GM21619 (cell line): ENCODE measurements around the gene SCAF1.

Experiments used
- ATAC-seq: cut with Tn5 transposase; IDR thresholded peaks from one replicate; pipeline ENCODE4 v1.9.1; 2021; ENCODE audit not compliant: unreplicated experiment

SCAF1 gene

GRCh38 chr19:49641688-49642491 lies at the start of gene SCAF1:
Gene SCAF1 (plus strand): TSS chr19:49642209. CDS start chr19:49645027, 2,818 bp downstream.
- peak; percentile 48 for ATAC-seq

DNA sequence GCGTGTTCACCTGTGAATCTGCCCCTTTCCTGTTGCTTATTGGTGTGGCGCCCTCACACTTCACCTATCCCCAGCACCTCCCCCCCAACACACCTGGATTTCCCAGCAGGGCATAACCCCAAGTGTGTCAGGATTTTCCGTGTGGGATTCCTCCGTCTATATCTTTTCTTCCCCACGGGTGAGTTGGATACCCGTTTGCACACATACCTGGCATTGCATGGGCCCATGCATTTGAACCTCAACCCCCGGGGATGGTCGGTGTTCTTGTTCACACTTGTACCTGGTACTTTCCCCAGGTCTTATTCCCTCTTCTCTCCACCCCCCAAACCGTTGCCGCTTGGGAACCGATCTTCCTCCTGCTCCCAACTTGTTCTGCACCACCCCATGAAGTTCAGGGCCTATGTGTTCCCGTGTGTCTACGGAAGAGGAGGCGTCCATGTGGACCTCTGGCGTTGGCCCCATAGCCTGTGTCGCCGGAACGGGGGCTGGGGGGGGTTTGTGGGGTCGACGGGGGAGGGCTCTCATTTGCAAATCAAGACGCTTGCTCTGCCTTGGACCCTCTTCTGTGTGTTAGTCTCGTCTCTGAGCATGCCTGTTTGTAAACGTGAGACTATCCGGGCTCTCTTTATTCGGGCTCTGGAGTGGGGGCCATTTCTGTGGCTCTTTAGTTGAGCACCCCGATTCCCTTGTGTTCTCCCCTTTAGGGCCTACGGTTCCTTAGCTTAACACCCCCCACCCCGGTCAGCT lies 49.4 kb upstream of the SCAF1 start:
- no peak for ATAC-seq

- ATAC-seq = peak; percentile 40
Measured at GRCh38 chr19:49593233-49594113, 48.5 kb upstream of the SCAF1 start.

- no peak for ATAC-seq
Measured at GRCh38 chr19:49594157-49594992, 47.6 kb upstream of the SCAF1 start.

DNA sequence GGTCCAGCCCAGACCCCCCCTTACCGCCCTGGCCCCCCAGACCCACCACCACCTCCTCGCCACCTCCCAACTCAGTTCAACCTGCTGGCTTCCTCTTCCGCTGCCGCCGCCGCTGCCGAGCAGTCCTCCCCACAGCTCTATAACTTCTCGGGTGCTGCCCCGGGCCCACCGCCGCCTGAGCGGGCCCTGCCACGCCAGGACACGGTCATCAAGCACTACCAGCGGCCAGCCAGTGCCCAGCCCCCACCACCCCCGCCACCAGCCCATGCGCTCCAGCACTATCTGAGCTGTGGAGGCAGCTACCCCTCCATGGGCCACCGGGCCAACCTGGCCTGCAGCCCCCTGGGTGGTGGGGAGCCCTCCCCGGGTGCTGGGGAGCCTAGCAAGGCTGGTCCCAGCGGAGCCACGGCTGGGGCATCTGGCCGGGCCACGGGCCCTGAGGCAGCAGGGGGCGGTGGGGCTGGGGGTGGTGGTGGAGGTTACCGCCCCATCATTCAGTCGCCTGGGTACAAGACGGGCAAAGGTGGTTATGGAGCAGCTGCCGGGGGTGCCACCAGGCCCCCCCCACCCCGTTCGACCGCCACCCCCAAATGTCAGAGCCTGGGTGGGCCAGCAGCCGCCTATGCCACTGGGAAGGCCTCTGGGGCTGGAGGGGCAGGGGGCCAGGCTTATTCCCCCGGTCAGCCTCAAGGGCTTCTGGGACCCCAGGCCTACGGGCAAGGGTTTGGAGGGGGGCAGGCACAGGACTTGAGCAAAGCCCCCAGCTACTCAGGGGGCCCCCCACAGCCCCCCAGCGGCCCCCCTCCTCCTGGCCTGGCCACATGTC lies 46.8 kb upstream of the SCAF1 start:
- no peak for ATAC-seq

- no peak for ATAC-seq
Measured at GRCh38 chr19:49595819-49596404, 46.1 kb upstream of the SCAF1 start.

DNA sequence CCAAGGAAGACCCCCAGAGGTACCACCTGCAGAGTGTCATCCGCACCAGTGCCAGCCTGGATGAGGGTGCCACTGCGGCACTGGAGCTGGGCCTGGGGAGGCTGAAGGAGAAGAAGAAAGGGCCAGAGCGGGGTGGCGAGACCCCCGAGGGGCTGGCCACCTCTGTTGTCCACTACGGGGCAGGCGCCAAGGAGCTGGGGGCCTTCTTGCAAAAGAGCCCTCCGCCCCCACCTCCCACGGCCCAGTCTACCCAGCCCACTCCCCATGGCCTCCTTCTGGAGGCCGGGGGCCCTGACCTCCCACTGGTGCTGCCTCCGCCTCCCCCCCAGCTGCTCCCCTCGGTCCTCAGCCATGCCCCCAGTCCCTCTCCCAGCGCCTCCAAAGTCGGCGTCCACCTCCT lies 45.6 kb upstream of the SCAF1 start:
- ATAC-seq = no peak

DNA sequence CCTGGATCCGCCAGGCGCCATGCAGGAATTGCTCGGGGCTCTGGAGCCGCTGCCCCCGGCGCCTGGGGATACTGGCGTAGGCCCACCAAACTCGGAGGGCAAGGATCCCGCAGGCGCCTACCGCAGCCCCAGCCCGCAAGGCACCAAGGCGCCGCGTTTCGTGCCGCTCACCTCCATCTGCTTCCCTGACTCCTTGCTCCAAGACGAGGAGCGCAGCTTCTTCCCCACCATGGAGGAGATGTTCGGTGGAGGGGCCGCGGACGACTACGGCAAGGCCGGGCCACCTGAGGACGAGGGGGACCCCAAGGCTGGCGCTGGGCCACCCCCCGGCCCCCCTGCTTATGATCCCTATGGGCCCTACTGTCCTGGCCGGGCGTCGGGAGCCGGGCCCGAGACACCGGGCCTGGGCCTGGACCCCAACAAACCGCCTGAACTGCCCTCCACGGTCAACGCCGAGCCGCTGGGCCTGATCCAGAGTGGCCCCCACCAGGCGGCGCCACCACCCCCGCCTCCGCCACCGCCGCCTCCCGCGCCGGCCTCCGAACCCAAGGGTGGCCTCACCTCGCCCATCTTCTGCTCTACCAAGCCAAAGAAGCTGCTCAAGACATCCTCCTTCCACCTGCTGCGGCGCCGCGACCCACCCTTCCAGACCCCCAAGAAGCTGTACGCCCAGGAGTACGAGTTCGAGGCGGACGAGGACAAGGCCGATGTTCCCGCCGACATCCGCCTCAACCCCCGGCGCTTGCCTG lies 44.9 kb upstream of the SCAF1 start:
- ATAC-seq = no peak

- ATAC-seq = no peak
Measured at GRCh38 chr19:49597703-49597974, 44.4 kb upstream of the SCAF1 start.

GRCh38 chr19:49599378-49600295 lies 42.4 kb upstream of the SCAF1 start:
- no peak for ATAC-seq

DNA sequence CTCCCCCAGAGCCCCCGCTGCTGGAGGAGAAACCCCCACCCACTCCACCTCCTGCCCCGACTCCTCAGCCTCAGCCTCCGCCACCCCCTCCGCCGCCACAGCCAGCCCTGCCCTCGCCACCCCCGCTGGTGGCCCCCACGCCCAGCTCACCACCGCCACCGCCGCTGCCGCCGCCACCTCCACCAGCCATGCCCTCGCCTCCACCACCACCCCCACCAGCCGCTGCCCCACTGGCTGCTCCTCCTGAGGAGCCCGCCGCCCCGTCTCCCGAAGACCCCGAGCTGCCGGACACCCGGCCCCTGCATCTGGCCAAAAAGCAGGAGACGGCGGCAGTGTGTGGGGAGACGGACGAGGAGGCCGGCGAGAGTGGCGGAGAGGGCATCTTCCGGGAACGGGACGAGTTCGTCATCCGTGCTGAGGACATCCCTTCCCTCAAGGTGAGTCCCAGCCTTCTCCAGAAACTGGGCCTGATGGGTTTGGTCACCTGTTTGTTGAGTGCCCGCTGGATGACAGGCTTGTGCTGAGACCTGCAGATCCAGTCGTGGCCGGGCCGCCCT lies 40.4 kb upstream of the SCAF1 start:
- no peak for ATAC-seq

GRCh38 chr19:49602806-49603205 lies 39.2 kb upstream of the SCAF1 start:
- no peak for ATAC-seq

DNA sequence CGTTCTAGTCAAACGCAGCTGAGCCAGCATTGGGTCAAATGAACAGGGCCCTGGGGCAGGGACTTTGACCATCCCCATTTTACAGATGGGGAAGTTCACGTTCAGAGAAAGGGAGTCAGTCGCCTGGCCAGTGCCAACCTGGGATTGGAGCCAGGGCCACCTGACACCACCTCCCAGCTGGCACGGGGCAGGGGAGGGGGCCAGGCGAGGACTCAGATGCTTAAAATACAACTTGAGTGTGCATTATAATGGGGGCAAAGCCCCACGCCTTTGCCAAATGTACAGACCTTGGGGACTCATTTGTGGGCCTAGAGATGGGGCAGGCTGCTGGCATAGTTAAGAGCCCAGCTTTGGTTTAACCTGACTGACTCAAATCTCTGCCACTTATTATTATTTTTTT lies 36.4 kb upstream of the SCAF1 start:
- ATAC-seq = no peak

DNA sequence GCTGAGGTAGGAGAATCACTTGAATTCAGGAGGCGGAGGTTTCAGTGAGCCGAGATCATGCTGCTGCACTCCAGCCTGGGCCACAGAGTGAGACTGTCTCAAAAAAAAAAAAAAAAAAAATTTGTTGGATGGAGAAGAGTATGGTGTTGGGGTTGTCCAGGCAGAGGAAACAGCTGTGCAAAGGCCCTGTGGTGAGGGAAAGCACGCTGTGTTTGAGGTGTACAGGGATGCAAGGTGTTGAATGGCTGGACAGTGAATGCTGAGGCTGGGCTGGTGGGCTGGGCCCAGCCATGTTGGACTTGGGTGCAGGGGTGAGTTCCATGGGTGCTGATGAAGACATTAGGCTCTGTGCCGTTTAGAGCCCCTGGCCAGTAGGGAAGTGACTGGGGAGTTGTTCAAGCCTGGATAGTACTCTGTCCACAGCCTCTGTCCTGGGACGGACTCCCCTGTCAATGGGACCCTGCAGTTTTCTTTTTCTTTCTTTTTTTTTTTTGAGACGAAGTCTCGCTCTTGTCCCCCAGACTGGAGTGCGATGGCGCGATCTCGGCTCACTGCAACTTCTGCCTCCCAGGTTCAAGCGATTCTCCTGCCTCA lies 32.4 kb upstream of the SCAF1 start:
- ATAC-seq = no peak

GRCh38 chr19:49613374-49613773 lies 28.6 kb upstream of the SCAF1 start:
- ATAC-seq = no peak

- ATAC-seq = no peak
Measured at GRCh38 chr19:49614096-49614833, 27.7 kb upstream of the SCAF1 start.
